Measurements from ENCODE around the gene GNAS. TPM values are rescaled to one million over a fixed set of nuclear protein-coding genes. Genes with fewer than 3 reads are reported as not detected.

The GNAS gene
- total RNA-seq (2022; extraction: Qiagen RNA extraction; ENCODE audit: low read depth) = 656 to 742 TPM (median 715 TPM) in 5 replicates

DNA sequence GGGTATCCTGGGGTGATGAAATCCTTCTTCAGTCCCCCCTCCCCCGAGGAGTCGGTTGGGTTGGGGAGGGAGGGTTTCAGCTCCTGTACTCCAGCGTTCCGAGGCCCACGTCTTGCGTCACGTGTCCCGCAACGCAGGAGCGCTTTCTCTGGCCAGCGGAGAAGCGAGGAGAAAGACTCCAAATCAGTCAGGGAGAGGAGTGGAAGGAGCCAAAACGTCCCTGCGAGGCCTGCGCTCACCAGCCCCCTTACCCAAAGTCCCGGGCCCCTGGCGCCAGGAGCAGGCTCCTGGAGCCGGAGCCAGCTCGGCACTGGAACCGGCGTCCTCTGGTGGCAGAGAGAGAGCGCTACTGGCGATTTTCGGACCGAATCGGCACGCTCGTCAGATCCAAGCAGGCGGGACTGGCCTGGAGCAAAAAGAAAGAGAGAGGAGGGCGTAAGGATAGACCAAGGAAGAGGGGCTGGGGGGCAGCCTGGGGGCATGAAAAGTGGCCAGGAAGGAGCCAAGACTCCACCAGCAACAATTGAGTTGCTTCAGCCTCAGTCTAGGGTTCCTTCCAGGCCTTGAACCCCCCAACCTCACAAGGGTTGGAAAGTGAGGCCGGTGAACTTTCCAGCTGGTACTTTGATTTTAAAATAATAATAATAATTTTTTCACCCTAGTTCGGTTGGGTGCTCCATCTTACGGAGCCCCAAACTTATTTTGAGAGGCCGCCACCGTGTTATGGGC lies at the start of gene GNAS:
Gene GNAS (plus strand): TSS at position 174 of the 729 bp plus-strand sequence.

DNA sequence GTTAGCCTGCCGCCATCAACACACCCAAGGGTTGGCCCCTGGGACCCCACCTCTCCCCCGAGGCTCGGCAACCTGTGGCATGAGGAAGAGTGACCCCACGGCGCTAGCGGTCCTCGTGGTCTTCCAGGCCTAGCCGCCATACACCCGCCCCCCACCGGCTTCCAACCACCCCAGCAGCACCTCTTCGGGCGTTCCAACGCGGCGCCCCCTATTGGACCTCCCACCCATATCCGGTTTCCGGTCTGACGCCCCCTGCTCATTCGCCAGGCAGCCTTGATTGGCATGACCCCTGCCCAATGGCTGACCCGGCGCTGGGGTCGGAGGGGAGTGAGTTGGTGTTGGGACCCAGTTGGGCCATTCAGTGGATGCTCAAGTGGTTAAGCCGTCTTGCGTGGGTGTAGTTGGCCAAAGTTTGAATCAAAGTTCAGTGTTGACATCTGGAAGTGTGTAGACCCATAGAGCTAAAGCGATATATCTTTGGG lies 1.8 kb upstream of the GNAS start, which contains the start of gene GNAS-AS1:
Gene GNAS-AS1 (minus strand): TSS at position 210 of the 482 bp plus-strand sequence.

Other genes starting within 250 kb of the GNAS start
- 25.5 to 35.8 TPM (median 33.6 TPM) in 5 replicates for gene STX16, start 201.4 kb upstream of the GNAS start, total RNA-seq (2022; extraction: Qiagen RNA extraction; ENCODE audit: low read depth)
- gene NPEPL1, start 159.9 kb upstream of the GNAS start, total RNA-seq (2022; extraction: Qiagen RNA extraction; ENCODE audit: low read depth) = 26.0 to 35.8 TPM (median 34.8 TPM) in 5 replicates
- not detected in 5 replicates for gene GNAS-AS1, start 1.8 kb upstream of the GNAS start, total RNA-seq (2022; extraction: Qiagen RNA extraction; ENCODE audit: low read depth)
- gene NELFCD, start 128.5 kb downstream of the GNAS start, total RNA-seq (2022; extraction: Qiagen RNA extraction; ENCODE audit: low read depth) = 41.3 to 47.1 TPM (median 45.8 TPM) in 5 replicates
- gene CTSZ, start 154.5 kb downstream of the GNAS start, total RNA-seq (2022; extraction: Qiagen RNA extraction; ENCODE audit: low read depth) = 150 to 188 TPM (median 178 TPM) in 5 replicates
- gene TUBB1, start 166.7 kb downstream of the GNAS start, total RNA-seq (2022; extraction: Qiagen RNA extraction; ENCODE audit: low read depth) = 0.05 TPM in 1 of 5 replicates, not detected in the others
- 92.9 to 127 TPM (median 101 TPM) in 5 replicates for gene ATP5F1E, start 179.6 kb downstream of the GNAS start, total RNA-seq (2022; extraction: Qiagen RNA extraction; ENCODE audit: low read depth)
- 54.9 to 71.9 TPM (median 61.7 TPM) in 5 replicates for gene PRELID3B, start 190.1 kb downstream of the GNAS start, total RNA-seq (2022; extraction: Qiagen RNA extraction; ENCODE audit: low read depth)

Measured in A549 treated with GW870086 at 1 μM for 4 hours (cell line).